Cerebellar cortex (tissue), 1 donor: Measurements from ENCODE around the gene MIS18BP1.
"Not testable (repeated sequence)": the region's sequence is repeated elsewhere in the genome, so short reads cannot be mapped to it uniquely, and the experiment has no call there.

Experiments
- DNase-seq: peaks from one replicate; pipeline ENCODE4 v3.0.0-alpha.2; 2015; ENCODE audit warnings: low spot score

Gene MIS18BP1

GRCh38 chr14:45246151-45246550 is 6.9 kb downstream of the MIS18BP1 start:
- DNase-seq: no peak

- no peak for DNase-seq
These were observed 10.3 kb downstream of the MIS18BP1 start for GRCh38 chr14:45242706-45243105.

GRCh38 chr14:45238988-45239387 is 14.0 kb downstream of the MIS18BP1 start:
- DNase-seq: no peak

GRCh38 chr14:45227566-45227965 is 25.4 kb downstream of the MIS18BP1 start:
- DNase-seq: no peak

- DNase-seq: no peak
These were observed 30.3 kb downstream of the MIS18BP1 start for GRCh38 chr14:45222485-45223262.

GRCh38 chr14:45214341-45214740 is 38.7 kb downstream of the MIS18BP1 start:
- DNase-seq: not testable (repeated sequence)

GRCh38 chr14:45213716-45214115 is 39.3 kb downstream of the MIS18BP1 start:
- not testable (repeated sequence) for DNase-seq

- no peak for DNase-seq
These were observed 40.8 kb downstream of the MIS18BP1 start for GRCh38 chr14:45212231-45212630.

GRCh38 chr14:45211295-45211694 is 41.7 kb downstream of the MIS18BP1 start:
- DNase-seq: no peak

GRCh38 chr14:45210159-45210558 is 42.8 kb downstream of the MIS18BP1 start:
- no peak for DNase-seq

GRCh38 chr14:45204241-45204640 is 48.8 kb downstream of the MIS18BP1 start:
- DNase-seq: no peak

- DNase-seq: peak; percentile 30
These were observed 51.1 kb downstream of the MIS18BP1 start for GRCh38 chr14:45201905-45202304.

- no peak for DNase-seq
These were observed 53.8 kb downstream of the MIS18BP1 start for GRCh38 chr14:45199230-45199629.

GRCh38 chr14:45198551-45198950 is 54.5 kb downstream of the MIS18BP1 start:
- no peak for DNase-seq

- no peak for DNase-seq
These were observed 58.0 kb downstream of the MIS18BP1 start for GRCh38 chr14:45194964-45195363.

GRCh38 chr14:45185100-45185814 is 67.7 kb downstream of the MIS18BP1 start:
- no peak for DNase-seq

GRCh38 chr14:45181806-45182205 is 71.2 kb downstream of the MIS18BP1 start:
- DNase-seq: no peak

GRCh38 chr14:45181329-45181728 is 71.7 kb downstream of the MIS18BP1 start:
- no peak for DNase-seq

- DNase-seq: no peak
These were observed 75.9 kb downstream of the MIS18BP1 start for GRCh38 chr14:45177076-45177475.

GRCh38 chr14:45169906-45170305 is 83.1 kb downstream of the MIS18BP1 start:
- DNase-seq: no peak

GRCh38 chr14:45156067-45156466 is 96.9 kb downstream of the MIS18BP1 start:
- no peak for DNase-seq
